ENCODE data around the gene ACOT7.

DNA sequence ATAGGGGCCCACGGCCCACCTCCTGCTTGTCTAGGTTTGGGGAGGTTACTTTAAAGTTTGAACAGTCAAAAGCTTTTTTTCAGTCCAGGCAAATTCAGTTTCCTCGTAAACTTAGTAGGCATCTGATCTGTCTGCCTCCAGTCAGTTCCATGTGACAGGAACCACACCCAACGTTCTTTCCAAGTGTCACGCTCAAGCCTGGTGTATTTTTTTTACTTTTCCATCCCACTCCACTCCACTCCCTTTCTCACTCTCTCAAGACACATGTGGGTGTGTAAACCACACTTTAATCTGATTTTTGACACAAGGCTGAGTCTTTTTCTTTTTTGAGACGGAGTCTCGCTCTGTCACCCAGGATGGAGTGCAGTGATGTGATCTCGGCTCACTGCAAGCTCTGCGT is 72.4 kb downstream of the ACOT7 start:
- TF ChIP-seq TAF1 (IDR thresholded peaks at IDR 0.05; ENCODE audit: low read depth, low read length) (no peak), POLR2A (IDR thresholded peaks at IDR 0.05; ENCODE audit: low read depth, low read length) (no peak), POLR2AphosphoS5 (IDR thresholded peaks at IDR 0.05; ENCODE audit: low read depth, low read length) (no peak), PAX5 (IDR thresholded peaks at IDR 0.05; ENCODE audit: insufficient read depth, low read length, severe bottlenecking) (no peak), SPI1 (IDR thresholded peaks at IDR 0.05; ENCODE audit: low read depth, low read length) (no peak)

All from GM12891 (cell line).